Smooth muscle cell of the brain vasculature (primary cell): Measurements from ENCODE around the gene DUSP8.

Experiments used
- DNase-seq: peaks from one replicate; pipeline ENCODE4 v3.0.0-alpha.2; 2012; ENCODE audit warnings: low read depth, low spot score

DUSP8 gene

GRCh38 chr11:1565173-1565903, 6.7 kb downstream of the DUSP8 start:
- no peak for DNase-seq

- DNase-seq = peak; percentile 45
Measured at GRCh38 chr11:1564535-1565172, 7.4 kb downstream of the DUSP8 start.

- DNase-seq = no peak
Measured at GRCh38 chr11:1563697-1564534, 8.2 kb downstream of the DUSP8 start.

GRCh38 chr11:1563149-1563638, 8.9 kb downstream of the DUSP8 start:
- DNase-seq = no peak

GRCh38 chr11:1562469-1563148, 9.5 kb downstream of the DUSP8 start:
- no peak for DNase-seq

GRCh38 chr11:1561955-1562354, 10.1 kb downstream of the DUSP8 start:
- DNase-seq = no peak

GRCh38 chr11:1561266-1561665, 10.8 kb downstream of the DUSP8 start:
- no peak for DNase-seq

GRCh38 chr11:1560649-1561251, 11.3 kb downstream of the DUSP8 start:
- no peak for DNase-seq

GRCh38 chr11:1560002-1560648, 11.9 kb downstream of the DUSP8 start:
- no peak for DNase-seq

- DNase-seq = no peak
Measured at GRCh38 chr11:1559111-1559951, 12.7 kb downstream of the DUSP8 start.

GRCh38 chr11:1558775-1559110, 13.3 kb downstream of the DUSP8 start:
- DNase-seq = no peak

GRCh38 chr11:1557904-1558774, 13.9 kb downstream of the DUSP8 start:
- peak; percentile 13 for DNase-seq

GRCh38 chr11:1557051-1557884, 14.8 kb downstream of the DUSP8 start:
- no peak for DNase-seq

GRCh38 chr11:1556278-1556902, 15.7 kb downstream of the DUSP8 start:
- no peak for DNase-seq

GRCh38 chr11:1555713-1556153, 16.3 kb downstream of the DUSP8 start:
- no peak for DNase-seq

GRCh38 chr11:1554981-1555712, 16.9 kb downstream of the DUSP8 start:
- DNase-seq = no peak
